Left lung (tissue), 10 donors: ENCODE results near the gene HES4. TPM values are rescaled to one million over a fixed set of nuclear protein-coding genes. Genes with fewer than 3 reads are reported as not detected.
A peak's percentile ranks its signal among the peaks of the same experiment; 100 is the strongest.
"Not testable (repeated sequence)": the region's sequence is repeated elsewhere in the genome, so short reads cannot be mapped to it uniquely, and the experiment has no call there.

ENCODE experiments used
- ATAC-seq: fragments of 200-7000 bp; cut with Tn5 transposase; one replicate; pipeline ENCODE4 v1.9.1; 2020; ENCODE audit warnings: moderate library complexity
- DNase-seq, 4 donors: peaks; one replicate each; pipeline ENCODE4 v3.0.0-alpha.2; 2013 to 2020
- H3K27ac ChIP-seq, 2 donors: fragments of 200-600 bp; sonication (generic) in 1 of 2; one replicate each; pipeline versions ENCODE4 v1.5.0 to v1.8.0; 2020 to 2021
- H3K27me3 ChIP-seq, 2 donors: fragments of 200-600 bp; sonication (generic) in 1 of 2; one replicate each; pipeline versions ENCODE4 v1.5.0 to v1.8.0; 2020 to 2021
- H3K36me3 ChIP-seq, 2 donors: fragments of 200-600 bp; sonication (generic) in 1 of 2; one replicate each; pipeline versions ENCODE4 v1.5.0 to v1.8.0; 2020 to 2021
- H3K4me1 ChIP-seq, 2 donors: fragments of 200-600 bp; one replicate each; pipeline ENCODE4 v1.8.0; 2021
- H3K4me3 ChIP-seq, 2 donors: fragments of 200-600 bp; sonication (generic) in 1 of 2; one replicate each; pipeline versions ENCODE4 v1.5.0 to v1.8.0; 2020 to 2021; ENCODE audit warnings: mild to moderate bottlenecking in 1 of 2
- H3K9me3 ChIP-seq, 2 donors: fragments of 200-600 bp; sonication (generic) in 1 of 2; one replicate each; pipeline versions ENCODE4 v1.5.0 to v1.8.0; 2020 to 2021
- CTCF ChIP-seq, 2 donors: fragments of 200-600 bp; sonication (generic) in 1 of 2; IDR thresholded peaks; one replicate each; pipeline versions ENCODE4 v1.5.0 to v1.8.0; 2021; ENCODE audit warnings: antibody characterized with exemption in 2 of 2
- intact Hi-C, 2 donors: fragments of 100-400 bp; cut with DNase I; formaldehyde crosslinking; loops; one replicate each; pipeline versions ENCODE4 v1.11.2 to v1.14.2; 2022
- polyA plus RNA-seq, 6 donors: library from polyadenylated mRNA; unstranded; fragments of 120-200 nt; gene quantifications; one replicate each; pipeline ENCODE4 v1.2.1, GENCODE V29; 2013; ENCODE audit not compliant: insufficient read length in 6 of 6
- total RNA-seq, 2 donors: library from RNA; stranded (reverse); fragmentation: NEBNext Ultra II Directional; extraction: Animal tissue kit (Norgen Biotek cat#: 25700); gene quantifications; one replicate each; pipeline ENCODE4 v1.2.1, GENCODE V29; 2021
- donor health status: DM: no; HTN: yes; CAD: no.
- donor health status: DM: no; HTN: no; CAD: no.

The HES4 gene
- total and polyA plus RNA-seq, 8 donors = 4.4 to 37.5 (median 10.2) TPM

GRCh38 chr1:1032424-1032823, 32.5 kb upstream of the HES4 start:
- H3K27me3 ChIP-seq = peaks cover 13 to 61% of the 10 kb centered on the region in 2 donors
- peak; percentile 64 for ATAC-seq
- H3K36me3 ChIP-seq = no peaks in the 10 kb centered on the region
- no peak overlapping the region for H3K27ac ChIP-seq
- H3K4me1 ChIP-seq = peaks cover 6 to 23% of the 10 kb centered on the region in 2 donors
- no peak for TF ChIP-seq CTCF (IDR thresholded peaks at IDR 0.05)
- intact Hi-C loops = no loop called here
- peak overlapping the region in 1 of 2 donors; percentile 32 for H3K4me3 ChIP-seq
- DNase-seq = no peak
- H3K9me3 ChIP-seq = no peaks in the 10 kb centered on the region

- DNase-seq (no peak), ATAC-seq (no peak)
- peaks cover 6 to 23% of the 10 kb centered on the region in 2 donors for H3K4me1 ChIP-seq
- H3K36me3 ChIP-seq = no peaks in the 10 kb centered on the region
- intact Hi-C loops = no loop called here
- H3K9me3 ChIP-seq = no peaks in the 10 kb centered on the region
- H3K27ac ChIP-seq = no peak overlapping the region
- H3K27me3 ChIP-seq = peaks cover 13 to 55% of the 10 kb centered on the region in 2 donors
- TF ChIP-seq CTCF (IDR thresholded peaks at IDR 0.05) = no peak
- H3K4me3 ChIP-seq = no peak overlapping the region
These were observed 31.9 kb upstream of the HES4 start for GRCh38 chr1:1031659-1032235.

- DNase-seq, ATAC-seq, H3K9me3 ChIP-seq, H3K27ac ChIP-seq, H3K36me3 ChIP-seq, H3K4me3 ChIP-seq, intact Hi-C loops: not testable (repeated sequence)
- Histone ChIP-seq H3K4me1 (peaks cover 6 to 28% of the 10 kb centered on the region in 2 donors), H3K27me3 (peaks cover 13 to 49% of the 10 kb centered on the region in 2 donors)
These were observed 31.2 kb upstream of the HES4 start for GRCh38 chr1:1030867-1031658.

- H3K4me1 ChIP-seq = peaks cover 9 to 33% of the 10 kb centered on the region in 2 donors
- no peak for ATAC-seq
- H3K27me3 ChIP-seq = peaks cover 0 to 25% of the 10 kb centered on the region in 2 donors
- no peaks in the 10 kb centered on the region for H3K9me3 ChIP-seq
- no peak overlapping the region for H3K4me3 ChIP-seq
- no peak for TF ChIP-seq CTCF (IDR thresholded peaks at IDR 0.05)
- intact Hi-C loops = no loop called here
- no peak for DNase-seq
- H3K36me3 ChIP-seq = no peaks in the 10 kb centered on the region
- no peak overlapping the region for H3K27ac ChIP-seq
These were observed 27.9 kb upstream of the HES4 start for GRCh38 chr1:1027791-1028190.

- no peak for ATAC-seq
- H3K4me1 ChIP-seq = peaks cover 5 to 32% of the 10 kb centered on the region in 2 donors
- TF ChIP-seq CTCF (IDR thresholded peaks at IDR 0.05) = no peak
- intact Hi-C loops = no loop called here
- H3K36me3 ChIP-seq = no peaks in the 10 kb centered on the region
- peaks cover 0 to 25% of the 10 kb centered on the region in 2 donors for H3K27me3 ChIP-seq
- no peaks in the 10 kb centered on the region for H3K9me3 ChIP-seq
- H3K27ac ChIP-seq = no peak overlapping the region
- DNase-seq = no peak
- H3K4me3 ChIP-seq = no peak overlapping the region
These were observed 26.9 kb upstream of the HES4 start for GRCh38 chr1:1026599-1027413.
